Endothelial cell of umbilical vein (primary cell): ENCODE data around the gene EPYC.

Experiments used
- CTCF ChIP-seq, 2 donors: IDR thresholded peaks; 1 replicate in 1 of 2; 2 replicates in 1 of 2; pipeline ENCODE4 v1.5.1; 2011; ENCODE audit warnings: low read length in 2 of 2, mild to moderate bottlenecking in 2 of 2, moderate library complexity in 2 of 2, control low read depth in 1 of 2, inconsistent platforms in 1 of 2, low read depth in 1 of 2; ENCODE audit not compliant: insufficient read depth in 1 of 2; ENCODE audit errors: extremely low read depth in 1 of 2
- EZH2 ChIP-seq: IDR thresholded peaks from 2 replicates; pipeline ENCODE4 v1.6.1; 2012; ENCODE audit warnings: borderline replicate concordance, low read depth, mild to moderate bottlenecking, moderate library complexity, low read length, inconsistent platforms; ENCODE audit not compliant: severe bottlenecking
- FOS ChIP-seq: IDR thresholded peaks from 2 replicates; pipeline ENCODE4 v1.6.1; 2011; ENCODE audit warnings: mild to moderate bottlenecking, low read length, moderate library complexity, borderline replicate concordance; ENCODE audit not compliant: insufficient read depth
- GATA2 ChIP-seq: IDR thresholded peaks from 2 replicates; pipeline ENCODE4 v1.7.0; 2011; ENCODE audit warnings: low read depth, mild to moderate bottlenecking, moderate library complexity, mixed read lengths, low read length; ENCODE audit not compliant: insufficient read length, insufficient read depth
- JUN ChIP-seq: IDR thresholded peaks from 2 replicates; pipeline ENCODE4 v1.6.1; 2011; ENCODE audit warnings: borderline replicate concordance, low read depth; ENCODE audit not compliant: insufficient read length, insufficient read depth
- MAX ChIP-seq: IDR thresholded peaks from 2 replicates; pipeline ENCODE4 v1.6.1; 2011; ENCODE audit not compliant: insufficient read depth, insufficient read length
- MYC ChIP-seq: IDR thresholded peaks from one replicate; pipeline ENCODE4 v1.6.1; 2011; ENCODE audit warnings: mild to moderate bottlenecking, low read depth, low read length
- POLR2A ChIP-seq: IDR thresholded peaks from 2 replicates; pipeline ENCODE4 v1.6.1; 2012; ENCODE audit warnings: low read depth, mild to moderate bottlenecking, control low read depth, low read length
- POLR2AphosphoS5 ChIP-seq: IDR thresholded peaks from 2 replicates; pipeline ENCODE4 v1.6.1; 2012; ENCODE audit warnings: low read depth, mild to moderate bottlenecking, control low read depth, low read length, moderate library complexity; ENCODE audit not compliant: insufficient read depth

- TF ChIP-seq EZH2 (no peak), CTCF (IDR thresholded peaks at IDR 0.05; ENCODE audit: extremely low read depth in 1 of 2, insufficient read depth in 1 of 2, low read depth in 1 of 2, low read length in 2 of 2) (no peak), JUN (no peak), POLR2A (no peak), POLR2AphosphoS5 (no peak), MAX (no peak), GATA2 (no peak), MYC (no peak), FOS (no peak)
These were observed 84.5 kb downstream of the EPYC start for GRCh38 chr12:90920222-90920621.
